ENCODE results near the gene KMT5B. TPM values are rescaled to one million over a fixed set of nuclear protein-coding genes. Genes with fewer than 3 reads are reported as not detected.

Gene KMT5B
- total RNA-seq, 1 experiment from 2014 or later, result 46.4 TPM

DNA sequence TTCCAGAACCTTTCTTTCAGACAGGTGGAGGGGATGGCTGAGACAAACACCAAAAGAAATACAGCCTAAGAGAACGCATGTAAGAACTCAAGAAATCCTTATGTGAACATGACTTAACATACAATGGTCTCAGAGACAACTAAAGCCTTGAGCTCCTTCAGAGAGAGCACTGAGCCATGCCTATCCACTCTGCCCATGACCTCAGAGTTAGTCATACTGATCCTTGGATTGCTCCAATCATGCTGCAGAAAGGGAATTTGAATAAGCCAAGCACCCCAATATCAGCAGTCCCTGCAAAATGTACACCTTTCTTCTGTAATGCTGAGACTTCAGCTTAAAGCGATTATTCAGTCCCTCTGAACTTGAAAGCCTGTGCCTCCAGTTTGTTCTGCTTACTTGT, 48.7 kb downstream of the KMT5B start:
- Mint-ChIP-seq H3K4me1 (ENCODE audit: insufficient read depth, unreplicated experiment) (peaks cover 4% of the 10 kb centered on the region), H3K4me3 (ENCODE audit: unreplicated experiment) (no peak overlapping the region), H3K27me3 (ENCODE audit: insufficient read depth, unreplicated experiment) (no peaks in the 10 kb centered on the region), H3K9me3 (ENCODE audit: unreplicated experiment) (no peaks in the 10 kb centered on the region), H3K36me3 (ENCODE audit: insufficient read depth, unreplicated experiment) (peaks cover 64% of the 10 kb centered on the region), H3K27ac (ENCODE audit: low read depth, unreplicated experiment) (no peak overlapping the region)
- ChIA-PET CTCF (interaction anchor here (0.6 kb wide), 1 partner anchor 432 kb away, joined by 3 read pairs; no protein-coding TSS in a partner anchor), POLR2A (interaction anchor here (1.2 to 1.3 kb wide), 2 partner anchors 12 to 45 kb away, joined by 4 read pairs; no protein-coding TSS in a partner anchor)
- TF ChIP-seq, protein P1, sequence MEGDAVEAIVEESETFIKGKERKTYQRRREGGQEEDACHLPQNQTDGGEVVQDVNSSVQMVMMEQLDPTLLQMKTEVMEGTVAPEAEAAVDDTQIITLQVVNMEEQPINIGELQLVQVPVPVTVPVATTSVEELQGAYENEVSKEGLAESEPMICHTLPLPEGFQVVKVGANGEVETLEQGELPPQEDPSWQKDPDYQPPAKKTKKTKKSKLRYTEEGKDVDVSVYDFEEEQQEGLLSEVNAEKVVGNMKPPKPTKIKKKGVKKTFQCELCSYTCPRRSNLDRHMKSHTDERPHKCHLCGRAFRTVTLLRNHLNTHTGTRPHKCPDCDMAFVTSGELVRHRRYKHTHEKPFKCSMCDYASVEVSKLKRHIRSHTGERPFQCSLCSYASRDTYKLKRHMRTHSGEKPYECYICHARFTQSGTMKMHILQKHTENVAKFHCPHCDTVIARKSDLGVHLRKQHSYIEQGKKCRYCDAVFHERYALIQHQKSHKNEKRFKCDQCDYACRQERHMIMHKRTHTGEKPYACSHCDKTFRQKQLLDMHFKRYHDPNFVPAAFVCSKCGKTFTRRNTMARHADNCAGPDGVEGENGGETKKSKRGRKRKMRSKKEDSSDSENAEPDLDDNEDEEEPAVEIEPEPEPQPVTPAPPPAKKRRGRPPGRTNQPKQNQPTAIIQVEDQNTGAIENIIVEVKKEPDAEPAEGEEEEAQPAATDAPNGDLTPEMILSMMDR (IDR thresholded peaks at IDR 0.05; ENCODE audit: unreplicated experiment), result no peak
- no TSS peak for BruUV-seq (replicated peaks)
- intact Hi-C loops (cut with micrococcal nuclease), result no loop called here
- DNase-seq (ENCODE audit: unreplicated experiment), result peak; percentile 33

DNA sequence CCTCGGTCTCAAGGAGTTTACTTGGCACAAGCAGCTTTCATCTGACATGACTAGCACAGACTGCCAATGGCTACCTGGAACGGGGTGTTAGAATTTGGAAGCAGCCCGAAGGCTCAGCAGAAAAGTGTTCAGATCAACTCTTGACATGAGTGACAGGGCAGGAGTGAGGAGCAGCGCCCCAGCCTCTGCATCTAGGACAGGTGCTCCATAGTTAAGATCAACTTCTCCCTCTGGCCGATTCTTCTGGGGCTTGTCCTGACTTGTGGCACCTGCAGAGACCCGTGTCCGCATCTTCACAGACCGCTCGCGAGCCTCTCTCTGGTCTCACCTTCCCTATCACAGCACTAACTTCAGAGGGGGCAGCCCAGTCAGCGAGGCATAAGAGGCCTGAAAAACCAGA, 49.4 kb downstream of the KMT5B start:
- no peaks in the 10 kb centered on the region for H3K27me3 Mint-ChIP-seq (ENCODE audit: insufficient read depth, unreplicated experiment)
- TF ChIP-seq, protein P1 (IDR thresholded peaks at IDR 0.05; ENCODE audit: unreplicated experiment), result no peak
- H3K9me3 Mint-ChIP-seq (ENCODE audit: unreplicated experiment), result no peaks in the 10 kb centered on the region
- no peak for DNase-seq (ENCODE audit: unreplicated experiment)
- intact Hi-C loops (cut with micrococcal nuclease), result no loop called here
- peaks cover 66% of the 10 kb centered on the region for H3K36me3 Mint-ChIP-seq (ENCODE audit: insufficient read depth, unreplicated experiment)
- no peak overlapping the region for H3K27ac Mint-ChIP-seq (ENCODE audit: low read depth, unreplicated experiment)
- H3K4me1 Mint-ChIP-seq (ENCODE audit: insufficient read depth, unreplicated experiment), result peaks cover 4% of the 10 kb centered on the region
- no TSS peak for BruUV-seq (replicated peaks)
- ChIA-PET POLR2A (interaction anchor here (1.0 to 1.3 kb wide), 2 partner anchors 13 to 45 kb away, joined by 3 to 4 read pairs; no protein-coding TSS in a partner anchor), CTCF (no interaction called here)
- no peak overlapping the region for H3K4me3 Mint-ChIP-seq (ENCODE audit: unreplicated experiment)

DNA sequence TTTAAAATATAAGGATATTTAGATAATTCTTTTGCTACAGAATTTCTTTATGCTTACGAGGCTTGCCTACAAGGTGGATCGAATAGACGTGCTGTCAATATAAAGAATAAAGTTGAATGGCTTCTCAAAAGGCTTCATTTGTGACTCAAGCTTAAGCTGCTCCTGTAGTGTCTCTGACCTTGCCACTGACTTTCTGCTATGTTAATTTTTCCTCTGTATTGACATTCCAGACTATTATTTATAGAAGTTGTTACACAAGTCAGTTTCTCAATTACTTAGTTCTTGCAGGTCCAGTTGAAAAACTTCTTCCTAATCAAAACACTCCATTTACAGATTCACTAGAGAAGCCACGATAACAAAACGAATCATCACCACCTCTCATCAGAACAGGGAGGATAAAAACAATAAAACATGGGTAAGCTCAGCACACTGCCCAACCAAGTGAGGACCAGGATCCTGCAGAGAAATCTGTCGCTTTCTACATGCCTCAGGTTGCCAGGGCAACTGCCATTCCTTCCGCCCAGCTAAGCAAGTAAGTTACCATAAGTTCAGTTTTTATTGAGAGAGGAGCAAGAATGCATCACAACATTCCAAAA, 52.9 kb downstream of the KMT5B start:
- H3K4me3 Mint-ChIP-seq (ENCODE audit: unreplicated experiment), result no peak overlapping the region
- intact Hi-C loops (cut with micrococcal nuclease), result no loop called here
- CTCF ChIA-PET, result interaction anchor here (0.7 kb wide), 1 partner anchor 45 kb away, joined by 3 read pairs; no protein-coding TSS in a partner anchor
- TF ChIP-seq, protein P1 (IDR thresholded peaks at IDR 0.05; ENCODE audit: unreplicated experiment), result no peak
- H3K4me1 Mint-ChIP-seq (ENCODE audit: insufficient read depth, unreplicated experiment), result peaks cover 4% of the 10 kb centered on the region
- no peak overlapping the region for H3K27ac Mint-ChIP-seq (ENCODE audit: low read depth, unreplicated experiment)
- H3K27me3 Mint-ChIP-seq (ENCODE audit: insufficient read depth, unreplicated experiment), result no peaks in the 10 kb centered on the region
- no TSS peak for BruUV-seq (replicated peaks)
- POLR2A ChIA-PET, result interaction anchor here (1.5 kb wide), 1 partner anchor 11 kb away, joined by 3 read pairs; no protein-coding TSS in a partner anchor
- no peaks in the 10 kb centered on the region for H3K9me3 Mint-ChIP-seq (ENCODE audit: unreplicated experiment)
- no peak for DNase-seq (ENCODE audit: unreplicated experiment)
- H3K36me3 Mint-ChIP-seq (ENCODE audit: insufficient read depth, unreplicated experiment), result peaks cover 44% of the 10 kb centered on the region

DNA sequence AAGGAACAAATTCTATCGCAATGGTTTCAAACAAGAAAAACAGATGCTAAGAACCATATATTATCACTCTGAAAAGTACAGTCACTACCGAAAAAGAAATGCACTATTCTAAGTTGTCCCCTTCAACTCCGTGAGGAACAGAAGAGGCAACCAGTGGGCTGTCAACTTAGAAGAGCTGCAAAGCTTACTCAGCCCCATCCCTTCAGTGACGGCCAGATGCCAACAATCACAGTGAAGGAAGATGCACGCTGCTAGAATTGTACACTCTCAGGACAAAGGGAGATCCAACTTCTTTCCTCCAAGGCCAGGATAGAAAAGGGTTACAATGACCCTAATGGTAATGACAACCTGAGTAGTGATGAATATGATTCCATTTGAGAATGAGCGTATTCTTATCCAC, 53.4 kb downstream of the KMT5B start:
- no peaks in the 10 kb centered on the region for H3K27me3 Mint-ChIP-seq (ENCODE audit: insufficient read depth, unreplicated experiment)
- H3K9me3 Mint-ChIP-seq (ENCODE audit: unreplicated experiment), result no peaks in the 10 kb centered on the region
- H3K27ac Mint-ChIP-seq (ENCODE audit: low read depth, unreplicated experiment), result no peak overlapping the region
- TF ChIP-seq, protein P1 (IDR thresholded peaks at IDR 0.05; ENCODE audit: unreplicated experiment), result no peak
- CTCF ChIA-PET, result no interaction called here
- H3K36me3 Mint-ChIP-seq (ENCODE audit: insufficient read depth, unreplicated experiment), result peaks cover 44% of the 10 kb centered on the region
- DNase-seq (ENCODE audit: unreplicated experiment), result no peak
- no peak overlapping the region for H3K4me3 Mint-ChIP-seq (ENCODE audit: unreplicated experiment)
- POLR2A ChIA-PET, result interaction anchor here (1.5 kb wide), 1 partner anchor 11 kb away, joined by 3 read pairs; no protein-coding TSS in a partner anchor
- BruUV-seq (replicated peaks), result no TSS peak
- intact Hi-C loops (cut with micrococcal nuclease), result no loop called here
- peaks cover 4% of the 10 kb centered on the region for H3K4me1 Mint-ChIP-seq (ENCODE audit: insufficient read depth, unreplicated experiment)
